ENCODE measurements around the gene PDE11A.
"Not testable (repeated sequence)": the region's sequence is repeated elsewhere in the genome, so short reads cannot be mapped to it uniquely, and the experiment has no call there.

The PDE11A gene

GRCh38 chr2:178008636-178009289, 63.8 kb downstream of the PDE11A start:
- no peak for DNase-seq

GRCh38 chr2:178006710-178007109, 65.9 kb downstream of the PDE11A start:
- DNase-seq: no peak

GRCh38 chr2:178005756-178006155, 66.8 kb downstream of the PDE11A start:
- DNase-seq: no peak

DNA sequence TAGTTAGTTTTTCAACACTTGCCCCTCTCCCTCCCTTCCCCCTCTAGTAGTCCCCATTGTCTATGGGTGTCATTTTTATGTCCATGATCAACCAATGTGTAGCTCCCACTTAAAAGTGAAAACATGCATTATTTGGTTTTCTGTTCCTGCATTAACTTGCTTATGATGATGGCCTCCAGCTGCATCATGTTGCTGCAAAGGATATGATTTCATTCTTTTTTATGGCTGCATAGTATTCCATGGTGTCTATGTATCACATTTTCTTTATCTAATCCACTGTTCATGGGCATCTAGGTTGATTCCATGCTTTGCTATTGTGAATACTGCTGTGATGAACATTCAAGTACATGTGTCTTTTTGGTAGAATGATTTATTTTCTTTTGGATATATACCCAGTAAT, 70.5 kb downstream of the PDE11A start:
- no peak for DNase-seq

DNA sequence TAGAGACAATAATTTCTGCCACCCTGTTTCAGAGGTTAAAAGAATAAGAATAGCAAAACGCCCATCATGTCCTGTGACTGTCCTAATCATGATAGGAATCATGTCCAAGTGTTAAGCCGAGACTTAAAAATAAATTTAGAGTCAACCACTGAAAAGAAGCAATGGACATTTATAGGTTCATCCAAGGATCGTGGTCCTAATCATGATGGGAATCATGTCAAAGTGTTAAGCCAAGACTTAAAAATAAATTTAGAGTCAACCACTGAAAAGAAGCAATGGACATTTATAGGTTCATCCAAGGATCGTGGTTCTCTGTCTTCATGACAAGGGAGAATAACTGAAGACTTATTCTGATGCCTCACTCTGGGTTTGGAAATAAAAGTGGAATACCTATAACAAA, 73.6 kb downstream of the PDE11A start:
- DNase-seq: no peak

DNA sequence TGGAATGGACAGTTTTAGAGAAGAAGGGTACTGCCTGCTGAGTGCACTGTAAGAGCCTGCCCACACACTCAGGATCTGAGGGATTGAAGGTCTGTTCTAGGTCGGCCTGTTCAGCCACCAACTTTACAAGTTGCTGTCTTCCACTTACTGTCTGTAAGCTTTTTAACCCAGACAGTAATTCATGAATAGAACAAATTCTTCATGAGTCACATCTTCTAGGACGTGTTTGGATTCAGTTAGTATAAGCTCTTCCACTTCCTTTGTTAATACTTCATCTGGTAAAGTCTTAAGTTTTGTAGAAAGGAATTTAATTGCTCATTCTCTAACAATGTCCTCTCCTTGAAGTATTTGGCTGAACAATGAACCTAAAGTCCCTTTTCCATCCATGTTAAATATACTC, 74.6 kb downstream of the PDE11A start:
- no peak for DNase-seq

GRCh38 chr2:177992992-177993391, 79.6 kb downstream of the PDE11A start:
- no peak for DNase-seq

DNA sequence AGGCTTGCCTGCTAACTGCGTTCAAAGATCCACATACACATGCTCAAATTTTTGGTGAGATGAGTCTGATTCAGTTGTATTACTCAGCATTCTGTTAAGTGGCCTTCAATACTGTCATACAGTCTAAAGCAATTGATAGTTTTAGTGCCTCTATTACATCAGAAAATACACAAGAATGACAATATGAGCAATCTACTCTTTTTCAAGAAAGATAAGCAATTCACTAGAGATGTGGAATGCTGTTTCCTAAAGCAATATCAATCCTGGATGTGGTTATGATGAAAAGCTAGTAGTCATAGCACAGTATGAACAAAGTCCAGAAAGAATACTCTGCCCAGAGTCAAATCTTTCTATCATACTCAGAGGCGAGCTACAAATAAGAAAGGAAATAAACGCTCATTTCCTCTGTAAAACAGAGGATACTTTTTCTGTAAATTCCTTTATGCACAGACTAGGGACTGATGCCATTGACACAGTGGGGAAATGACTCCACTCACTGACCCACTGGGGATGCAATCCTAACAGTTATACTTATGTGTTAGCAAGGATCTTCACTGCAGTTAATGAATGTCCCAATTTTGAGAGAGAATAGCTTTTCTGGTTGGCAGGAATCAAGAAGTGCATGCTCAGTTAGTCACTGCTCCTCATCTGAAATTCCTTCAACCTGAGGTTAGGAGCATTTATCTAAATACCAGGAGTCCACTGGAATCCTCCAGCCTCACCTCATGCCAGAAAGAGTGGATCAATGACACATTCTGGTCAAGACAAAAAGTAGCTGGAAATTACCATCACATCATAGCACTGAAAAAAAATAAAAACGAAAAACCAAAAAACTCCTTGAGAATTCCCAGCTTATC, 83.3 kb downstream of the PDE11A start:
- no peak for DNase-seq

DNA sequence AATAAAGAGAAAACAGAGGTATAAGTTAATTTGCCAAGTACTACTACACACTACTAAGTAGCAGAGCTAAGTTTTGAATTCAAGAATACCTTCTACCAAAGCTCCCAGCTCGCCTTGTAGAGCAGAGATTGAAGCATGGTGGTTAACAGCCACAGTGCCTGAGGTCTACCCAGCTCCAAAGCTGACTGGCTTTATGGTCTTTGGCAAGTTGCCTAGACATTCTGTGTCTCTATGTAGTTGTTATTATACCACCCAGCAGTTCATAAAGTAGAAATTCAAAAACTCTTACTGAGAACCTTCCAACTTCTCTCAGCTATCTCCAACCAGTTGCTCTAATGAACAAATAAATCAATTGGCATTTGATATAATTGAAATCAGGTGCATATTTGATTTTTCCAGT, 87.8 kb downstream of the PDE11A start:
- DNase-seq: no peak

- no peak for DNase-seq
These were observed 89.3 kb downstream of the PDE11A start for GRCh38 chr2:177983183-177983788.

- DNase-seq: no peak
These were observed 99.8 kb downstream of the PDE11A start for GRCh38 chr2:177972782-177973181.

- no peak for DNase-seq
These were observed 100.5 kb downstream of the PDE11A start for GRCh38 chr2:177972123-177972522.

DNA sequence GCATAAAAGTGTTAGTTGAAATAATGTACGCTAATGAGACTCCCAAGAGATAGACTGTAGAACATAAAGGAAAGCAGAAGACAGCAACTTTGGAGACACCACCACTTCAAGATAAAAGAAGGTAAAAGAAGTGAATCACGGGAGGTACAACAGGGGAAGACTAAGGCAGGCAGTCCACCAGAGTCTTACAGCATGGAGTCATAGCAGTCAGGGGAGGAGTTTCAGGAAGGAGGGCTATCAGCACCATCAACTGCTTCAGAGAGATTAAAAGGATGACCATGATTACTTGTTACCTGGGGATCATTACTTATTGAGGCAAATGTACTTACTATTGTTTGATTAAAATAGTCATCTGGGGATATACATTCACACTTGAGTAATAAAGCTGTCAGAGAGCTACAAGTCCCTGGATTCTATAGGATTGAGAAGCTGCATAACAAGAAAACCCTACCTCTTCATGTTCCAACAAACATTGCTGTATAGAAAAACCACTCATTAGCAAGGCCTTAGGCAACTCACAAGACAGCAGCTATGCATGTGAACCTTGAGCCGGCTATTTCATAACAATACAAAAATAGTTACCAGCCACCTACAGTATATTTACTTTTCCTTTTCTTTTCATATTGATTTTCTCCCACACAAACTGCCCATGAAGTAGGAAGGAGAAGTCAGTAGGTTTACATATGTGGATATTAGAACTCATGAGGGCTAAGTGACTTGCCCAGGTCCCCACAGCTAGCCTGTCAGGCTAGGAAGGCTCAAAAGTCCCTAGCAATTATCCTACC, 101.7 kb downstream of the PDE11A start:
- no peak for DNase-seq

DNA sequence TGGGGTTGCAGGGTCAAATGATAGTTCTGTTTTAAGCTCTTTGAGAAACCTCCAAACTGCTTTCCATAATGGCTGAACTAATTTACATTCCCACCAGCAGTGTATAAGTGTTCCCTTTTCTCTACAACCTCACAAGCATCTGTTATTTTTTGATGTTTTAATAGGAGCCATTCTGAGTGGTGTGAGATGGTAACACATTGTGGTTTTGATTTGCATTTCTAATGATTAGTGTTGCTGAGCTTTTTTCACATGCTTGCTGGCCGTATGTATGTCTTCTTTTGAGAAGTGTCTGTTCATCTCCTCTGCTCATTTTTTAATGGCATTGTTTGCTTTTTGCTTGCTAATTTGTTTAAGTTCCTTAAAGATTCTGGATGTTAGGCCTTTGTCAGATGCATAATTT, 107.7 kb downstream of the PDE11A start:
- DNase-seq: no peak

DNA sequence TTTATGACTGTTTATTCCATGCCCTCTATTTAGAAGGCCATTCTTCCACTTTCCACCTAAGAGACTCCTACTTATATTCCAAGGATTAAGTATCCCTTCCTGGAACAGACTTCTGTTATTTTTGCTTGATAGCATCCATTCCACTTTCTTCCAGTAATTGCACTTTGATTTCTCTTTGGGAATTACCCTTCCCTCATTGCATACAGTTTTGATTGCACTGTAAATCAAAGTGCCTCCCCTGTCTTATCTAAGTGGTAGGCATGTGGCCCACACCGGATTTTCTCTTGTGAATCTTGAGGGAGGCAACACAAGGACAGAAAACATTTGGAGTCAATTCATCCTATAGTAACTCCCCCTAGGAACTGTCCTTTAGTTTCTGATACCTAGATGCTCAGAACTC, 120.4 kb downstream of the PDE11A start:
- DNase-seq: no peak

DNA sequence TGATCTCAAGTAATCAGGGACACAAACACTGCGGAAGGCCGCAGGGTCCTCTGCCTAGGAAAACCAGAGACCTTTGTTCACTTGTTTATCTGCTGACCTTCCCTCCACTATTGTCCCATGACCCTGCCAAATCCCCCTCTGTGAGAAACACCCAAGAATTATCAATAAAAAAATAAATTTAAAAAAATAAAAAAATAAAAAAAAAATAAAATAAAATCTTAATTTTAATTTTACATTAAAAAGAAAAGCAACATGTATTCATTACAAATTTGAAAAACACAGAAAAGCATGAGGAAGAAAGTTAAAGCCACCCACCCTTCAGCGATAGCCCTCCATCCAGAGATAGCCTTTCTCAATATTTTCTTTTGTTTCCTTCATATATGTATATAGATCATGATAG, 125.0 kb downstream of the PDE11A start:
- not testable (repeated sequence) for DNase-seq

GRCh38 chr2:177944530-177944929, 128.0 kb downstream of the PDE11A start:
- DNase-seq: not testable (repeated sequence)

DNA sequence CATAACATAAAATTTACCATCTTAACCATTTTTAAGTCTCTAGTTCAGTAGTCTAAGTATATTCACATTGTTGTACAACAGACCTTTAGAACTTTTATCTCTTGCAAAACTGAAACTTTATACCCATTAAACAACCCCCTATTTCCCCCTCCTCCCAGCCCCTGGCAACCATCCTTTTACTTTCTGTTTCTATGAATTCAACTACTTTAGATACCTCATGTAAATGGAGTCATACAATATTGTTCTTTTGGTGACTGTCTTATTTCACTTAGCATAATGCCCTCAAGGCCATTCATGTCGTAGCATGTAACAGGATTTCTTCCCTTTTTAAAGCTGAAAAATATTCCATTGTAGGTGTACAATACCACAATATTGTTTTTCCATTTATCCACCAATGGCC, 129.8 kb downstream of the PDE11A start:
- DNase-seq: no peak

GRCh38 chr2:177939211-177939610, 133.4 kb downstream of the PDE11A start:
- no peak for DNase-seq

GRCh38 chr2:177930916-177931315, 141.7 kb downstream of the PDE11A start:
- no peak for DNase-seq

DNA sequence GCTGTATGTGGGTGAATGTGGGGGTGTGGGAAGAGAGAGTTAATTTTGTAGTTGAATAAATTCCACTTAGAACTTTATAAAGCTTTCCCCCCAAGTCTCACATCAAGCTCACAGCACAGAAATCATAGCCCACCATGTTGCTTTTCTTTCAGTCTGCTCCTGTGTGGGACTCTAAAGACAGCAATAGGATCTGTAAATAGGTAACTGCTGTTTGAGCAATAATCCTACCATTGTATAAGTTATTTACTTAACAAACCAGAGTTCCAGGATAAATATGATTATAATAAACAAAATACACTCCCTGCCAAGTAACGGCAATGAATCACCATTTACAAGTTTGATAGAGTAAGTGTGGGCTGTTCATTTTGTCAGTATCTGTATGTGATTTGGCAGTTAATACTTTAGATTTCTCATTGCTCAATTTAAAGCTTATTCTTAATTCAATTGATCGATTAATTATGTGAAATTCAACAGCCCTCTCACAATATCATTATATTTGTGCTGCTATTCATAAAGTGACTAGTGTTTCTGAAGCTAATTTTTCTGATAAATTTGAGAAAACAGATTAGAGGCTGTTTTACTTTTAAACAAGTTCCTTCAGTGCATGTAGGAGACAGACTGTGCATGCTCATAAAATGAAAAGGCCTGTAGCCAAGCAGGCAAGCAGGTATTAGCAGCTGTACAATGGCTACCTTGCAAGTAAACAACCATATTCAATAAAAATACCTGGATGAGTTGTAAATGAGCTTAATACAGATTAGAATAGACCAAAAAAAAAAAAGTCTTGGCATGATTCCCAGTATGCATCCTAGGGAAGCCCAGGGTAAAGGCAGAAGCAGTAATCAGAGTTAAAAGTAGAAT, 142.7 kb downstream of the PDE11A start:
- DNase-seq: no peak

- DNase-seq: no peak
These were observed 149.3 kb downstream of the PDE11A start for GRCh38 chr2:177923323-177923722.
